ENCODE results near the gene KNCN.

KNCN gene

DNA sequence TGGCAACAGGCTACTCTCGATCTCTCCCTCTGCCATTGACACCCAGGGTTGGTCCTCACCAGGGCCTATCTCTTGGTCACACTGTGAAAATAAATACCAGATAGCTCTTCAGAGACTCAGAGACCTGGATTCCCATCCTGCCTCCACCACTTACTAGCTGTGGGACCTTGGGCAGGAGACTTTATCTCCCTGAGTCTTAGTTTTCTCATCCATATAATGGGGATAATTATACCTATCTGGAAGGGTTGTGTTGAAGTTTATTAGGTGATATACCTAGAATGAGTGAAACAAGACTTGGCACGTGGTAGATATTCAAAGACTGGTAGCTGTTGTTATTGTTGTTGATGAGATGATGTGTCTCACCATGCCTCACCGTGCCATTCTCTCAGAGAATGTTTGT is 54.4 kb downstream of the KNCN start:
- no peak for DNase-seq

DNA sequence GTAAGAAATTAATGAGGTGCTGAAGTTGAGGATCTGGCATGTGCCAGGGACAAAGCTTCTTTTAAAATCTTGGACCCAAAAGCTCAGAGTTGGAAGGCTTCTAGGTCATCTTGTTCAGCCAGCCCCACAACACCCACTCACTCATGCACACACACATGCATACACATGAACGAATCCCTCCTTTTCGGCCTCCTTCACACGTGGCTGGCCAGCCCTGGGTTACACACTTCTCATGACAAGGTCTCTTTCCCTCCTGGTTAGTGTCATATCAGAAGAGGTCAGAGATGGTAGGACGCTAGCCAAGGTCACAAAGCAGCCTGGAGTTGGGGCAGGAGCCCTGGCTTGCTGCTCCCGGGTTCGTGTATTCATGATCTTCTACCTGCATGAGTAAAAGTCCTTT is 54.9 kb downstream of the KNCN start:
- no peak for DNase-seq

DNA sequence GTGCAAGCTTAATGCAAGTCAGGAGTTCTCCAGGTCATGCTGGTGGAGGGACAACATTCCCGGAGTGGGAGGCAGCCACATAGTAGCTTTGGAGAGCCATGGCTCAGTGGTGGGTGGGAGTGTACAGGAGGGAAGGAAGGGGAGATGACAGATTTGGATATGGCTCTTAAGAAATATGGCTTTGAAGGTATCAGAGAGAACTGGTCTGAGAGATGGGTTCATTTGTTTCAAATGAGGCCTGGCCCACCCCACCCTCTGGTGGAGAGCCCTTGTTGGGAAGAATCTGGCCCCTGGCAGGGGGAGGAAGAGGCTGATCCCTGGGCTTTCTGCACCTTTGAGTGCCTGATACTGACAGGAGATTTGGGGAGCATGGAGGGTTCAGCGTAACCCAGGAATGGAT is 55.7 kb downstream of the KNCN start:
- no peak for DNase-seq
